Type B pancreatic cell (in vitro differentiated cells): ENCODE measurements around the gene PRKCB. TPM values are rescaled to one million over a fixed set of nuclear protein-coding genes. Genes with fewer than 3 reads are reported as not detected.

ENCODE experiments used
- DNase-seq: peaks from one replicate; pipeline ENCODE4 v3.0.0; 2021; ENCODE audit warnings: mixed read lengths; ENCODE audit not compliant: unreplicated experiment; ENCODE audit errors: extremely low spot score
- H3K27ac Mint-ChIP-seq: 2 replicates; pipeline ENCODE4 v1.8.0; 2021; ENCODE audit warnings: mild to moderate bottlenecking, mixed read lengths
- H3K27me3 Mint-ChIP-seq: 2 replicates; pipeline ENCODE4 v1.8.0; 2021; ENCODE audit warnings: mixed read lengths
- H3K36me3 Mint-ChIP-seq: 2 replicates; pipeline ENCODE4 v1.8.0; 2021; ENCODE audit warnings: mixed read lengths
- H3K4me1 Mint-ChIP-seq: one replicate; pipeline ENCODE4 v1.8.0; 2021; ENCODE audit warnings: mixed read lengths; ENCODE audit not compliant: unreplicated experiment
- H3K4me3 Mint-ChIP-seq: 2 replicates; pipeline ENCODE4 v1.8.0; 2021; ENCODE audit warnings: mild to moderate bottlenecking, mixed read lengths
- H3K9me3 Mint-ChIP-seq: 2 replicates; pipeline ENCODE4 v1.8.0; 2021; ENCODE audit warnings: mixed read lengths
- microRNA-seq: library from miRNA; unstranded; fragments of <30 nt; microRNA quantifications from one replicate; pipeline ENCODE4, GENCODE V29; 2020
- total RNA-seq: library from RNA; stranded (reverse); gene quantifications from 2 replicates; pipeline ENCODE4 v1.2.1, GENCODE V29; 2021; ENCODE audit warnings: low replicate concordance
- TF ChIP-seq, protein P1 (sequence below): fragments of 200-600 bp; sonication (generic); conservative IDR thresholded peaks from 2 replicates; pipeline ENCODE4 v1.5.0; 2021; ENCODE audit warnings: antibody characterized with exemption, mild to moderate bottlenecking

The PRKCB gene
- total RNA-seq, 1 donor from 2014 or later: 10.2 TPM

- Mint-ChIP-seq H3K4me3 (peak within 1 kb of the TSS; percentile 12), H3K27ac (no peak within 1 kb of the TSS), H3K4me1 (no peaks in the 10 kb centered on the region), H3K9me3 (no peaks in the 10 kb centered on the region), H3K27me3 (peaks cover 86% of the 10 kb centered on the region), H3K36me3 (no peaks in the 10 kb centered on the region)
- peak; percentile 72 for DNase-seq
- TF ChIP-seq, protein P1, sequence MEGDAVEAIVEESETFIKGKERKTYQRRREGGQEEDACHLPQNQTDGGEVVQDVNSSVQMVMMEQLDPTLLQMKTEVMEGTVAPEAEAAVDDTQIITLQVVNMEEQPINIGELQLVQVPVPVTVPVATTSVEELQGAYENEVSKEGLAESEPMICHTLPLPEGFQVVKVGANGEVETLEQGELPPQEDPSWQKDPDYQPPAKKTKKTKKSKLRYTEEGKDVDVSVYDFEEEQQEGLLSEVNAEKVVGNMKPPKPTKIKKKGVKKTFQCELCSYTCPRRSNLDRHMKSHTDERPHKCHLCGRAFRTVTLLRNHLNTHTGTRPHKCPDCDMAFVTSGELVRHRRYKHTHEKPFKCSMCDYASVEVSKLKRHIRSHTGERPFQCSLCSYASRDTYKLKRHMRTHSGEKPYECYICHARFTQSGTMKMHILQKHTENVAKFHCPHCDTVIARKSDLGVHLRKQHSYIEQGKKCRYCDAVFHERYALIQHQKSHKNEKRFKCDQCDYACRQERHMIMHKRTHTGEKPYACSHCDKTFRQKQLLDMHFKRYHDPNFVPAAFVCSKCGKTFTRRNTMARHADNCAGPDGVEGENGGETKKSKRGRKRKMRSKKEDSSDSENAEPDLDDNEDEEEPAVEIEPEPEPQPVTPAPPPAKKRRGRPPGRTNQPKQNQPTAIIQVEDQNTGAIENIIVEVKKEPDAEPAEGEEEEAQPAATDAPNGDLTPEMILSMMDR: no peak
Observed at GRCh38 chr16:24255456-24256371, 419.9 kb downstream of the PRKCB start, which contains the start of gene CACNG3. Gene CACNG3, plus strand, starts transcription at chr16:24256335. Its CDS starts 420 bp downstream, at chr16:24256755.

DNA sequence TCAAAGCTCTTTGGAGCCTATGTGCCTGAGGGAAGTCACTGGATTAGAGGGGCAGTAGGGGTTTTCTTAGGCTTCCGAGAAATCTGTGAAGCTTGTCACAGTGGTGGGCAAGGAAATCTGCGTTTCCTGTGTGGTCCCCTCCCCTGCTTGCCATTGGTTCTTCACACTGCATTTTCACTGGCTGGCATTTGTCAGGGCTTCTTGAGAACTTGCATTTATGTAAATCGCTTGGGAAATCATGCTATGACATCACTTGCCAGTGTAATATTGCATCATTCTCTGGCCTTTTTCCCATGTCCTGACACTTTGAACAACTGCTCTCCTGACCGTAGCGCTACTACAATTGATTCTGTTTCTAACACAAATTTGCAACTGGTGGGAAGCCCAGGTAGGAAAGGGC, 422.2 kb downstream of the PRKCB start:
- no peak for DNase-seq
- Mint-ChIP-seq H3K4me3 (no peak overlapping the region), H3K36me3 (no peaks in the 10 kb centered on the region), H3K27ac (no peak overlapping the region), H3K27me3 (peaks cover 77% of the 10 kb centered on the region), H3K4me1 (no peaks in the 10 kb centered on the region), H3K9me3 (no peaks in the 10 kb centered on the region)
- TF ChIP-seq, protein P1: no peak

- no peaks in the 10 kb centered on the region for H3K36me3 Mint-ChIP-seq
- DNase-seq: no peak
- no peak overlapping the region for H3K4me3 Mint-ChIP-seq
- no peaks in the 10 kb centered on the region for H3K9me3 Mint-ChIP-seq
- peaks cover 72% of the 10 kb centered on the region for H3K27me3 Mint-ChIP-seq
- H3K27ac Mint-ChIP-seq: no peak overlapping the region
- TF ChIP-seq, protein P1: no peak
- H3K4me1 Mint-ChIP-seq: no peaks in the 10 kb centered on the region
Observed at GRCh38 chr16:24258791-24259190, 423.0 kb downstream of the PRKCB start.

GRCh38 chr16:24262816-24263215, 427.0 kb downstream of the PRKCB start:
- H3K36me3 Mint-ChIP-seq: no peaks in the 10 kb centered on the region
- H3K27ac Mint-ChIP-seq: no peak overlapping the region
- no peak overlapping the region for H3K4me3 Mint-ChIP-seq
- H3K27me3 Mint-ChIP-seq: peaks cover 36% of the 10 kb centered on the region
- H3K9me3 Mint-ChIP-seq: no peaks in the 10 kb centered on the region
- TF ChIP-seq, protein P1: no peak
- H3K4me1 Mint-ChIP-seq: no peaks in the 10 kb centered on the region
- DNase-seq: no peak

Small RNA genes within 50 kb of the gene (microRNA-seq; reads per million reads assigned to microRNA genes)
- not detected for gene MIR1273H

Other genes starting within 250 kb of the PRKCB start
- 86.3 and 103 TPM in 2 replicates for gene NDUFAB1, start 239.7 kb upstream of the PRKCB start, total RNA-seq
- gene PALB2, start 194.7 kb upstream of the PRKCB start, total RNA-seq: 14.0 and 19.3 TPM in 2 replicates
- 77.8 and 78.3 TPM in 2 replicates for gene DCTN5, start 194.5 kb upstream of the PRKCB start, total RNA-seq
- 21.6 and 67.2 TPM in 2 replicates for gene PLK1, start 157.1 kb upstream of the PRKCB start, total RNA-seq
- gene ERN2, start 122.8 kb upstream of the PRKCB start, total RNA-seq: 0.64 and 3.1 TPM in 2 replicates
- 0.17 and 1.0 TPM in 2 replicates for gene CHP2, start 81.0 kb upstream of the PRKCB start, total RNA-seq